Right lobe of liver (tissue), 4 donors: Measurements from ENCODE around the gene ASIC2.

ENCODE experiments used
- POLR2A ChIP-seq: fragments of 450-650 bp; IDR thresholded peaks from one replicate; pipeline ENCODE4 v1.6.1; 2017; ENCODE audit warnings: antibody characterized with exemption, mild to moderate bottlenecking
- TF ChIP-seq, protein P1 (sequence below), 4 donors: fragments of 200-600 bp in 3 of 4; fragments of 450-650 bp in 1 of 4; IDR thresholded peaks; one replicate each; pipeline versions ENCODE4 v1.5.1 to v1.8.0; 2016 to 2022; ENCODE audit warnings: antibody characterized with exemption in 4 of 4, mild to moderate bottlenecking in 2 of 4
- donor health status: DM: no; HTN: no; CAD: no.
- donor health status: DM: no; HTN: no; CAD: no.
- donor health status: DM: no; HTN: yes; CAD: no.

DNA sequence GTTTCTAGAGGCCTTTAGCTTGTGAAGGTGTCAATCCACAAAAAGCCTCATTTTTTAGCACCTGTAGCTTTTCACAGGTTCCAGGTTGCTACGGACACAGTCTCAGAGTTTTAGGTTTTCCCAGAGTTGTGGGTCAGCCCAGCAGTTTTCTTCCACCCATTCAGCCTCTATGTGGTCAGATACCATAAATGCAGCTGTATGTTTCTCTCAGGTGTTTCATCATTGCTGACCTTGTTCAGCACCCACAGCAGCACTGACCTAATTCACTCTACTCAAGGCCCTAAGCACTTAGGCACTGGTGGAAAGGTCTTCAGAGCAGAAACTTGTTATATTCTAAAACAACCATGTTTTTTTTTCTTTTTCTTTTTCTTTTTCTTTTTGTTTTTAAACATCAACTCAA, 316.5 kb downstream of the ASIC2 start:
- TF ChIP-seq, protein P1, sequence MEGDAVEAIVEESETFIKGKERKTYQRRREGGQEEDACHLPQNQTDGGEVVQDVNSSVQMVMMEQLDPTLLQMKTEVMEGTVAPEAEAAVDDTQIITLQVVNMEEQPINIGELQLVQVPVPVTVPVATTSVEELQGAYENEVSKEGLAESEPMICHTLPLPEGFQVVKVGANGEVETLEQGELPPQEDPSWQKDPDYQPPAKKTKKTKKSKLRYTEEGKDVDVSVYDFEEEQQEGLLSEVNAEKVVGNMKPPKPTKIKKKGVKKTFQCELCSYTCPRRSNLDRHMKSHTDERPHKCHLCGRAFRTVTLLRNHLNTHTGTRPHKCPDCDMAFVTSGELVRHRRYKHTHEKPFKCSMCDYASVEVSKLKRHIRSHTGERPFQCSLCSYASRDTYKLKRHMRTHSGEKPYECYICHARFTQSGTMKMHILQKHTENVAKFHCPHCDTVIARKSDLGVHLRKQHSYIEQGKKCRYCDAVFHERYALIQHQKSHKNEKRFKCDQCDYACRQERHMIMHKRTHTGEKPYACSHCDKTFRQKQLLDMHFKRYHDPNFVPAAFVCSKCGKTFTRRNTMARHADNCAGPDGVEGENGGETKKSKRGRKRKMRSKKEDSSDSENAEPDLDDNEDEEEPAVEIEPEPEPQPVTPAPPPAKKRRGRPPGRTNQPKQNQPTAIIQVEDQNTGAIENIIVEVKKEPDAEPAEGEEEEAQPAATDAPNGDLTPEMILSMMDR (IDR thresholded peaks at IDR 0.05) = no peak
- TF ChIP-seq POLR2A = no peak
